Transverse colon (tissue), 4 donors: ENCODE results near the gene SLC43A3. TPM values are rescaled to one million over a fixed set of nuclear protein-coding genes. Genes with fewer than 3 reads are reported as not detected.

Experiments
- DNase-seq: peaks from one replicate; pipeline ENCODE4 v3.0.0-alpha.2; 2019
- H3K27ac ChIP-seq, 4 donors: fragments of 200-600 bp; sonication (generic); 2 replicates each; pipeline ENCODE4 v1.5.1; 2016 to 2018; ENCODE audit warnings: inconsistent platforms in 4 of 4
- H3K27me3 ChIP-seq: fragments of 200-600 bp; sonication (generic); 2 replicates; pipeline ENCODE4 v1.5.1; 2017; ENCODE audit warnings: inconsistent platforms
- H3K36me3 ChIP-seq, 4 donors: fragments of 200-600 bp; sonication (generic); 2 replicates each; pipeline ENCODE4 v1.5.1; 2017 to 2019; ENCODE audit warnings: inconsistent platforms in 4 of 4
- H3K4me1 ChIP-seq, 4 donors: fragments of 200-600 bp; sonication (generic); 2 replicates each; pipeline ENCODE4 v1.5.1; 2017 to 2020; ENCODE audit warnings: inconsistent platforms in 4 of 4
- H3K4me3 ChIP-seq, 4 donors: fragments of 200-600 bp; sonication (generic); 1 replicate in 1 of 4; 2 replicates in 3 of 4; pipeline versions ENCODE4 v1.5.1 to v1.6.1; 2017 to 2019; ENCODE audit warnings: inconsistent platforms in 4 of 4
- H3K9me3 ChIP-seq, 2 donors: fragments of 200-600 bp; sonication (generic); 2 replicates each; pipeline ENCODE4 v1.5.1; 2017 to 2019; ENCODE audit warnings: inconsistent platforms in 2 of 2
- EP300 ChIP-seq: sonication (generic); formaldehyde crosslinking; IDR thresholded peaks from one replicate; pipeline ENCODE4 v1.6.1; 2017; ENCODE audit warnings: antibody characterized with exemption, low read depth
- POLR2A ChIP-seq: fragments of 450-650 bp; IDR thresholded peaks from one replicate; pipeline ENCODE4 v1.6.1; 2016; ENCODE audit warnings: antibody characterized with exemption, mild to moderate bottlenecking, moderate library complexity
- POLR2AphosphoS5 ChIP-seq, 3 donors: sonication (generic); formaldehyde crosslinking; IDR thresholded peaks; one replicate each; pipeline ENCODE4 v1.6.1; 2016; ENCODE audit warnings: antibody characterized with exemption in 3 of 3
- WGBS, 2 donors: methylation state at CpG; one replicate each; pipeline ENCODE4 v1.1.5; 2018; ENCODE audit warnings: low coverage in 1 of 2; 5-methylcytosine and 5-hydroxymethylcytosine counted together
- in situ Hi-C, 4 donors: fragments of 200-750 bp; cut with MboI; loops; one replicate each; pipeline versions ENCODE4 v1.15.0 to v1.15.1; 2017; ENCODE audit warnings: low sequenced_read_pairs in 3 of 4, low pct_ligation_motif_present in 1 of 4, low pct_unique_long_range_greater_than_20kb in 1 of 4
- intact Hi-C: fragments of 100-400 bp; cut with DNase I; formaldehyde crosslinking; loops from one replicate; pipeline ENCODE4 v1.15.1; 2023; ENCODE audit warnings: low total_unique reads
- total RNA-seq, 4 donors: library from RNA; depleted of rRNA; stranded (reverse); fragments of >200 nt; gene quantifications; one replicate each; pipeline ENCODE4 v1.1.0, GENCODE V29; 2016
- TF ChIP-seq, protein P1 (sequence below), 5 experiments: fragments of 200-600 bp in 3 of 5; fragments of 450-650 bp in 2 of 5; sonication (generic) in 3 of 5; IDR thresholded peaks; 1 replicate in 2 of 5; 2 replicates in 3 of 5; pipeline ENCODE4 v1.5.1; 2016 to 2017; ENCODE audit warnings: antibody characterized with exemption in 5 of 5, inconsistent platforms in 3 of 5, mild to moderate bottlenecking in 2 of 5, moderate library complexity in 1 of 5

Gene SLC43A3
- total RNA-seq, 4 donors from 2014 or later = 6.0 to 35.9 (median 19.4) TPM

DNA sequence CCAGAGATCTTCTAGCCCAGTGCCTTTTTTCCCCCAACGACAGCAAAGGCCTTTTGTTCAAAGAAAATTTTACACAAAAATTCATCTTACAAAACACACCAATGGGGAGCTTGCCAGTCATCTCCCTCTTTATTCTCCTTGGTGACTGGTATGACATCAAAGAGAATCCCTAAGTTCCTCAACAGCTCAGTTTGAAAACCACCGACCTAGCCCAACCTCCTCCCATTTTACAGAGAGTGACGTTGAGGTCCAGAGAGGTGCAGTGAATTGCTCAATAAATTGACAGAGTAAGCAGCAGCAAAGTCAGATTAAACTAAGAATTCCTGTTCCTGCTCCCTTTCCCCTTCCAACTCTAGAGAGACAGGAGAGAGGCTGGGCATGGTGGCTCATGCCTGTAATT, 7.8 kb downstream of the SLC43A3 start:
- Histone ChIP-seq H3K4me3 (no peak overlapping the region), H3K27ac (no peak overlapping the region), H3K4me1 (peaks cover 0 to 5% (median 0%) of the 10 kb centered on the region in 4 donors), H3K27me3 (no peaks in the 10 kb centered on the region), H3K36me3 (peaks cover 0 to 6% (median 0%) of the 10 kb centered on the region in 4 donors), H3K9me3 (no peaks in the 10 kb centered on the region)
- intact Hi-C loops = no loop called here
- TF ChIP-seq, protein P1, sequence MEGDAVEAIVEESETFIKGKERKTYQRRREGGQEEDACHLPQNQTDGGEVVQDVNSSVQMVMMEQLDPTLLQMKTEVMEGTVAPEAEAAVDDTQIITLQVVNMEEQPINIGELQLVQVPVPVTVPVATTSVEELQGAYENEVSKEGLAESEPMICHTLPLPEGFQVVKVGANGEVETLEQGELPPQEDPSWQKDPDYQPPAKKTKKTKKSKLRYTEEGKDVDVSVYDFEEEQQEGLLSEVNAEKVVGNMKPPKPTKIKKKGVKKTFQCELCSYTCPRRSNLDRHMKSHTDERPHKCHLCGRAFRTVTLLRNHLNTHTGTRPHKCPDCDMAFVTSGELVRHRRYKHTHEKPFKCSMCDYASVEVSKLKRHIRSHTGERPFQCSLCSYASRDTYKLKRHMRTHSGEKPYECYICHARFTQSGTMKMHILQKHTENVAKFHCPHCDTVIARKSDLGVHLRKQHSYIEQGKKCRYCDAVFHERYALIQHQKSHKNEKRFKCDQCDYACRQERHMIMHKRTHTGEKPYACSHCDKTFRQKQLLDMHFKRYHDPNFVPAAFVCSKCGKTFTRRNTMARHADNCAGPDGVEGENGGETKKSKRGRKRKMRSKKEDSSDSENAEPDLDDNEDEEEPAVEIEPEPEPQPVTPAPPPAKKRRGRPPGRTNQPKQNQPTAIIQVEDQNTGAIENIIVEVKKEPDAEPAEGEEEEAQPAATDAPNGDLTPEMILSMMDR (IDR thresholded peaks at IDR 0.05) = no peak
- TF ChIP-seq POLR2AphosphoS5 (IDR thresholded peaks at IDR 0.05) (no peak), POLR2A (no peak)
- no peak for DNase-seq
- 76 to 85% methylated on average over 2 to 3 of the region's 3 CpGs for WGBS, 2 donors
- in situ Hi-C loops = no loop called here

DNA sequence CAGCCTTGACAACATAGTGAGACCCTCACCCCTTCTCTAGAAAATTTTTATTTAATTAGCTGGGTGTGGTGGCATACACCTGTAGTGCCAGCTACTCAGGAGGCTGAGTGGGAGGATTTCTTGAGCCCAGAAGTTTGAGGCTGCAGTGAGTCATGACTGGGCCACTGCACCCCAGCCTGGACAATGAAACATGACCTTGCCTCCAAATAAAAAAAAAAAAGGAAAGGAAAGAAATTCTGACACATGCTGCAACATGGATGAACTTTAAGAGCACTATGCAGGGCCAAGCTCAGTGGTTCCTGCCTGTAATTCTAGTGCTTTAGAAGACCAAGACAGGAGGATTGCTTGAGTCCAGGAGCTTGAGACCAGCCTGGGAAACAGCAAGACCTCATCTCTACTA, 8.8 kb downstream of the SLC43A3 start:
- H3K27me3 ChIP-seq = no peaks in the 10 kb centered on the region
- no peak overlapping the region for H3K27ac ChIP-seq
- intact Hi-C loops = no loop called here
- H3K4me3 ChIP-seq = no peak overlapping the region
- H3K9me3 ChIP-seq = no peaks in the 10 kb centered on the region
- H3K36me3 ChIP-seq = peaks cover 0 to 6% (median 0%) of the 10 kb centered on the region in 4 donors
- in situ Hi-C loops = no loop called here
- H3K4me1 ChIP-seq = no peaks in the 10 kb centered on the region
- TF ChIP-seq POLR2A (no peak), POLR2AphosphoS5 (IDR thresholded peaks at IDR 0.05) (no peak), EP300 (no peak)
- TF ChIP-seq, protein P1 (IDR thresholded peaks at IDR 0.05) = no peak
- no peak for DNase-seq

DNA sequence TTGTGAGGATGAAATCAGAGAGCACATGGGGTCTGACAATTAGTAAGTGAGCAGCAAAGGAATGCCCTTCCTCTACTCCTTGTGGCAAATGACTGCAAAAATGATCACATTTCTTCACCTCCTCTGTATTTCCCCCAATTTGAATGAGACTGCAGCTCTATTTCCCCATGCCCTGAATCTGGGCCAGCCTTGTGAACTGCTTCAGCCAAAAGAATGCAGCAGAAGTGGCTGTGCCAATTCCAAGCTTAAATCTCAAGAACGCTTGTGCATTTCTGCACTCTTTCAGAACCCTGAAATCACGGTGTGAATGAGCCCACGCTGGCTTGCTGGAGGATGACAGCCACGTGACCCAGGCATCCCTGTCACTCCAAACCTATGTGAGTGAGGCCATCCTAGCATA, 9.9 kb downstream of the SLC43A3 start:
- intact Hi-C loops = no loop called here
- in situ Hi-C loops = no loop called here
- no peak overlapping the region for H3K27ac ChIP-seq
- H3K4me3 ChIP-seq = no peak overlapping the region
- H3K9me3 ChIP-seq = no peaks in the 10 kb centered on the region
- no peaks in the 10 kb centered on the region for H3K27me3 ChIP-seq
- peaks cover 0 to 6% (median 0%) of the 10 kb centered on the region in 4 donors for H3K36me3 ChIP-seq
- TF ChIP-seq EP300 (no peak), POLR2AphosphoS5 (IDR thresholded peaks at IDR 0.05) (no peak), POLR2A (no peak)
- TF ChIP-seq, protein P1 (IDR thresholded peaks at IDR 0.05) = no peak
- DNase-seq = no peak
- no peaks in the 10 kb centered on the region for H3K4me1 ChIP-seq
- WGBS, 2 donors = 72% methylated on average over 4 of the region's 4 CpGs; no CpG with 5 or more reads in 1 of the 2 donors

DNA sequence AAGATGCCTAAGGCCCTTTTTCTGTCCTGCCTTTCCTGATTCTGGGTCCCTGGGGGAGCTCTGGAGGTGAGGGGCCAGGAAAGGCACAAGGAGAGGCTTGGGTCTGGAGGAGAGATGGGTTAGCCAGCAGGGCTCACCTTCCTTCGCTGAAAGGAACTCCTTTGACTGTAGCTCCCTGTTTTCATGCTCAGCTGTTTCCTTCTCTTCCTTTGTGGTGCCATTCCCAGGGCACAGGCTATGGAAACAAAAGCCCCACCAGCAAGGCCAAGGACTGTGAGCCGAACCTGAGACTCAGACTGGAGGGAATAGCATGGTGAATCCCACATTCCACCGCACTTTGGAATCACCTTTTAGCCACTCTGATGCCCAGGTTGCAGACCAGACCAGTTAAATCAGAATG, 10.5 kb downstream of the SLC43A3 start:
- DNase-seq = no peak
- H3K27ac ChIP-seq = no peak overlapping the region
- in situ Hi-C loops = no loop called here
- TF ChIP-seq EP300 (no peak), POLR2AphosphoS5 (IDR thresholded peaks at IDR 0.05) (no peak), POLR2A (no peak)
- TF ChIP-seq, protein P1 (IDR thresholded peaks at IDR 0.05) = no peak
- WGBS, 2 donors = 98% methylated on average over 3 of the region's 3 CpGs; no CpG with 5 or more reads in 1 of the 2 donors
- no peaks in the 10 kb centered on the region for H3K4me1 ChIP-seq
- peaks cover 0 to 6% (median 0%) of the 10 kb centered on the region in 4 donors for H3K36me3 ChIP-seq
- no peaks in the 10 kb centered on the region for H3K27me3 ChIP-seq
- no peak overlapping the region for H3K4me3 ChIP-seq
- no peaks in the 10 kb centered on the region for H3K9me3 ChIP-seq
- intact Hi-C loops = no loop called here
